ENCODE results near the gene ANP32E. TPM values are rescaled to one million over a fixed set of nuclear protein-coding genes. Genes with fewer than 3 reads are reported as not detected.

ANP32E gene
- total and polyA plus RNA-seq, 2 donors (not counting 1 experiment from before 2014, with no cell fraction given), result 5.1 to 47.1 TPM

DNA sequence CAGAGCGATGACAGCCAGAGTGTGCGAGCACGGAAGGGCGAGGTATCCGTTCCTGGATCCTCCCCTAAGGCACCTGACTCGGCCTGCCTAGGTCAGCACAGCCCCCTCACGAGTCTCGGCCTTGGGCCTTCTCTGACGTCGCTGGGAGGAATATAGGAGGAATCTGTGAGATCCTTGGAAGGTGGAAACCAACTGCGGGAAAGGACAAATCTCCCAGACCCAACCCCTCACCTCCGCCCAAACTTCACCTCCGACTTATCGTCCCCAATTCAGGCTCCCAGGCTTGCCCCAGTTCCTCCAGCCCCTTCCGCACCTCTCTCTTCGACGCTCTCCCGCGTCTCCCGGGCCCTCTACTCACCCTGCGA, 32.4 kb upstream of the ANP32E start:
- Histone ChIP-seq H3K79me2 (ENCODE audit: control insufficient read depth, insufficient read depth, low read length) (peaks cover 31% of the 10 kb centered on the region), H3K9ac (ENCODE audit: low read length) (peak overlapping the region; percentile 98), H3K4me2 (replicated peaks; ENCODE audit: low read depth, low read length, poor library complexity, severe bottlenecking) (peak overlapping the region; percentile 93), H4K20me1 (ENCODE audit: control insufficient read depth, insufficient read depth, low read length, poor library complexity, severe bottlenecking) (peaks cover 8% of the 10 kb centered on the region), H3K4me1 (ENCODE audit: control insufficient read depth in 2 of 2, insufficient read depth in 2 of 2, low read length in 2 of 2) (peaks cover 19 to 27% of the 10 kb centered on the region in 2 donors), H3K4me3 (ENCODE audit: control extremely low read depth in 1 of 5, extremely low read depth in 1 of 5, insufficient read depth in 1 of 5, low read depth in 2 of 5, low read length in 4 of 5) (peak overlapping the region; percentile 62 to 98 (median 95)), H3K9me3 (ENCODE audit: control extremely low read depth in 1 of 3, control insufficient read depth in 2 of 3, insufficient read depth in 1 of 3, low read length in 2 of 3) (no peaks in the 10 kb centered on the region), H2AFZ (ENCODE audit: insufficient read depth, low read depth, low read length, poor library complexity, severe bottlenecking) (peak overlapping the region; percentile 90), H3K36me3 (replicated peaks in 1 of 2; ENCODE audit: control extremely low read depth in 1 of 2, control insufficient read depth in 1 of 2, extremely low read depth in 1 of 2, insufficient read depth in 2 of 2, low read length in 1 of 2) (peaks cover 0 to 28% of the 10 kb centered on the region in 2 experiments), H3K27ac (ENCODE audit: low read length in 2 of 2) (peak overlapping the region; percentile 94 to 95), H3K27me3 (replicated peaks in 1 of 4; ENCODE audit: control extremely low read depth in 1 of 4, control insufficient read depth in 3 of 4, insufficient read depth in 4 of 4, low read length in 3 of 4) (no peaks in the 10 kb centered on the region)
- DNase-seq (no peak), ATAC-seq (ENCODE audit: low read depth) (peak; percentile 3)
- H3K27me3 Mint-ChIP-seq, result peaks cover 6% of the 10 kb centered on the region
- TF ChIP-seq, protein P1, sequence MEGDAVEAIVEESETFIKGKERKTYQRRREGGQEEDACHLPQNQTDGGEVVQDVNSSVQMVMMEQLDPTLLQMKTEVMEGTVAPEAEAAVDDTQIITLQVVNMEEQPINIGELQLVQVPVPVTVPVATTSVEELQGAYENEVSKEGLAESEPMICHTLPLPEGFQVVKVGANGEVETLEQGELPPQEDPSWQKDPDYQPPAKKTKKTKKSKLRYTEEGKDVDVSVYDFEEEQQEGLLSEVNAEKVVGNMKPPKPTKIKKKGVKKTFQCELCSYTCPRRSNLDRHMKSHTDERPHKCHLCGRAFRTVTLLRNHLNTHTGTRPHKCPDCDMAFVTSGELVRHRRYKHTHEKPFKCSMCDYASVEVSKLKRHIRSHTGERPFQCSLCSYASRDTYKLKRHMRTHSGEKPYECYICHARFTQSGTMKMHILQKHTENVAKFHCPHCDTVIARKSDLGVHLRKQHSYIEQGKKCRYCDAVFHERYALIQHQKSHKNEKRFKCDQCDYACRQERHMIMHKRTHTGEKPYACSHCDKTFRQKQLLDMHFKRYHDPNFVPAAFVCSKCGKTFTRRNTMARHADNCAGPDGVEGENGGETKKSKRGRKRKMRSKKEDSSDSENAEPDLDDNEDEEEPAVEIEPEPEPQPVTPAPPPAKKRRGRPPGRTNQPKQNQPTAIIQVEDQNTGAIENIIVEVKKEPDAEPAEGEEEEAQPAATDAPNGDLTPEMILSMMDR (IDR thresholded peaks at IDR 0.05), result no peak
- TF ChIP-seq EZH2 (IDR thresholded peaks at IDR 0.05; ENCODE audit: borderline replicate concordance, insufficient read depth, low read depth, low read length, poor library complexity, severe bottlenecking), result no peak
- intact Hi-C loops (cut with micrococcal nuclease), result loop anchor here (1.0 kb wide), 1 partner anchor 12 kb away; no protein-coding TSS in a partner anchor
- peak overlapping the region; percentile 98 for H3K27ac Mint-ChIP-seq
- peaks cover 30% of the 10 kb centered on the region for H3K4me1 Mint-ChIP-seq
- ChIA-PET POLR2A (interaction anchor here (1.0 to 1.2 kb wide), 4 partner anchors 14 to 382 kb away, joined by 4 to 7 read pairs (median 6); partner anchors contain the start of genes ANP32E, CIART and RPRD2), CTCF (interaction anchor here (1.0 to 4.3 kb wide), 3 partner anchors 10 to 13 kb away, joined by 4 to 22 read pairs (median 21); no protein-coding TSS in a partner anchor)
- 0% methylated on average over 11 of the region's 21 CpGs for whole genome bisulfite sequencing (ENCODE audit: insufficient coverage)
- no peaks in the 10 kb centered on the region for H3K9me3 Mint-ChIP-seq (ENCODE audit: insufficient read depth)
- peak overlapping the region; percentile 97 for H3K4me3 Mint-ChIP-seq

DNA sequence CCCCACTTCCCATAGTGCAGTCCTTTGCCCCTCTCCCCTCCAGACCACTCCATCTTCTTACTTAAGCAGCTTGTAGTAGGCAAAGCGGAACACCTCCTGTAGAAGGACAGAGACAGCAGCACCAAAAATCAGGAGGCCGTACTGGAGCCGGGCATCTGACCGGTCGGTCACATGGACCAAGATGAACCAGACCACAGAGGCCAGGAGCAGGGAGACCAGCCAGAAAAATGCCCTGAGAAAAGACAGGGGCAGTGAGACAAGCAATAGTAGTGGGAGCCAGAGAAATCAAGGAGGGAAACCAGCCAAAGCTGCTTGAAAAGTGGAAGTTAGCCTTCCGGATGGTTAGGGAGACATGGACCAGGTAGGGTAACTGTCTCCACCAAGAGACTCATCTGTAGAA, 32.0 kb upstream of the ANP32E start:
- H3K27me3 Mint-ChIP-seq, result peaks cover 3% of the 10 kb centered on the region
- CTCF ChIA-PET, result interaction anchor here (2.5 kb wide), 1 partner anchor 12 kb away, joined by 21 read pairs; no protein-coding TSS in a partner anchor
- WGBS (ENCODE audit: insufficient coverage), result 37% methylated on average over 6 of the region's 6 CpGs

More for the DNA sequence above, 32.0 kb upstream of the ANP32E start:
- H3K9me3 Mint-ChIP-seq (ENCODE audit: insufficient read depth), result no peaks in the 10 kb centered on the region
- H3K27ac Mint-ChIP-seq, result peak overlapping the region; percentile 98
- Histone ChIP-seq H3K9ac (ENCODE audit: low read length) (peak overlapping the region; percentile 98), H3K27ac (ENCODE audit: low read length in 2 of 2) (peak overlapping the region; percentile 94 to 95), H3K36me3 (replicated peaks in 1 of 2; ENCODE audit: control extremely low read depth in 1 of 2, control insufficient read depth in 1 of 2, extremely low read depth in 1 of 2, insufficient read depth in 2 of 2, low read length in 1 of 2) (peaks cover 0 to 28% of the 10 kb centered on the region in 2 experiments), H3K4me3 (ENCODE audit: control extremely low read depth in 1 of 5, extremely low read depth in 1 of 5, insufficient read depth in 1 of 5, low read depth in 2 of 5, low read length in 4 of 5) (peak overlapping the region; percentile 62 to 98 (median 95)), H3K79me2 (ENCODE audit: control insufficient read depth, insufficient read depth, low read length) (peaks cover 31% of the 10 kb centered on the region), H3K27me3 (replicated peaks in 1 of 4; ENCODE audit: control extremely low read depth in 1 of 4, control insufficient read depth in 3 of 4, insufficient read depth in 4 of 4, low read length in 3 of 4) (no peaks in the 10 kb centered on the region), H3K4me2 (replicated peaks; ENCODE audit: low read depth, low read length, poor library complexity, severe bottlenecking) (peak overlapping the region; percentile 93), H3K9me3 (ENCODE audit: control extremely low read depth in 1 of 3, control insufficient read depth in 2 of 3, insufficient read depth in 1 of 3, low read length in 2 of 3) (no peaks in the 10 kb centered on the region), H2AFZ (ENCODE audit: insufficient read depth, low read depth, low read length, poor library complexity, severe bottlenecking) (peak overlapping the region; percentile 90), H3K4me1 (ENCODE audit: control insufficient read depth in 2 of 2, insufficient read depth in 2 of 2, low read length in 2 of 2) (peaks cover 19 to 27% of the 10 kb centered on the region in 2 donors), H4K20me1 (ENCODE audit: control insufficient read depth, insufficient read depth, low read length, poor library complexity, severe bottlenecking) (peaks cover 8% of the 10 kb centered on the region)
- no peak for TF ChIP-seq EZH2 (IDR thresholded peaks at IDR 0.05; ENCODE audit: borderline replicate concordance, insufficient read depth, low read depth, low read length, poor library complexity, severe bottlenecking)
- TF ChIP-seq, protein P1 (IDR thresholded peaks at IDR 0.05), result no peak
- H3K4me3 Mint-ChIP-seq, result peak overlapping the region; percentile 97
- DNase-seq (no peak), ATAC-seq (ENCODE audit: low read depth) (no peak)
- H3K4me1 Mint-ChIP-seq, result peaks cover 30% of the 10 kb centered on the region
- POLR2A ChIA-PET, result no interaction called here
- intact Hi-C loops (cut with micrococcal nuclease), result loop anchor here (1.0 kb wide), 1 partner anchor 12 kb away; no protein-coding TSS in a partner anchor
